ENCODE measurements around the gene GATA1.

The GATA1 gene

DNA sequence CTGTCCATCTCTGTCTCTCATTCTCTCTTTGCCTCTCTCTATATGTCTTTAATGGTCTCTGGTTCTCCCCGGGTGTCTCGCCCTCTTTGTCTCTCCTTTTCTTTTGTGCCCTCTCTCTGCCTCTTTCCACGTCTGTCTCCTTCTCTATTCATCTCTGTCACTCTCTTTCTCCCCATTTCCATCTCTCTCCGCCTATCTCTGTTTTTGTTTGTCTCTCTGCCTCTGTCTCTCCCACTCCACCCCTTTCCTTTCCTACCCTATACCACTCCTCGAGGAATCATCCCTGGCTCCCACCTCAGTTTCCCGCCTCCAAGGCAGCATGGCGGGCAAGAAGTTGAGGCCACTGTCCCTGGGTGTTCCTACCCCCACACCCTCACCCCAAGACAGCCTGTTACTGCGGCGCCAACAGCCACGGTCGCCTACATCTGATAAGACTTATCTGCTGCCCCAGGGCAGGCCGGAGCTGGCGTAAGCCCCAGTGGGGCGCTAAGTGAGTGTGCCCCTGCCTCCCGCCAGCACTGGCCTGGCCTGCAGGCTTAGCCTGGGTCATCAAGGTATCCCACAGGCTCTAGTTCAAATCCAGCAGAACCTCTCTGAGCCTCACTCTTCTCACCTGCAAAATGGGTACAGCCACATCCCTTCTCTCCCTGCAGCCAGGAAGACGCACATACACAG, 713 bp upstream of the GATA1 start:
- no peak for DNase-seq

GRCh38 chrX:48786825-48787504, 575 bp downstream of the GATA1 start:
- no peak for DNase-seq

DNA sequence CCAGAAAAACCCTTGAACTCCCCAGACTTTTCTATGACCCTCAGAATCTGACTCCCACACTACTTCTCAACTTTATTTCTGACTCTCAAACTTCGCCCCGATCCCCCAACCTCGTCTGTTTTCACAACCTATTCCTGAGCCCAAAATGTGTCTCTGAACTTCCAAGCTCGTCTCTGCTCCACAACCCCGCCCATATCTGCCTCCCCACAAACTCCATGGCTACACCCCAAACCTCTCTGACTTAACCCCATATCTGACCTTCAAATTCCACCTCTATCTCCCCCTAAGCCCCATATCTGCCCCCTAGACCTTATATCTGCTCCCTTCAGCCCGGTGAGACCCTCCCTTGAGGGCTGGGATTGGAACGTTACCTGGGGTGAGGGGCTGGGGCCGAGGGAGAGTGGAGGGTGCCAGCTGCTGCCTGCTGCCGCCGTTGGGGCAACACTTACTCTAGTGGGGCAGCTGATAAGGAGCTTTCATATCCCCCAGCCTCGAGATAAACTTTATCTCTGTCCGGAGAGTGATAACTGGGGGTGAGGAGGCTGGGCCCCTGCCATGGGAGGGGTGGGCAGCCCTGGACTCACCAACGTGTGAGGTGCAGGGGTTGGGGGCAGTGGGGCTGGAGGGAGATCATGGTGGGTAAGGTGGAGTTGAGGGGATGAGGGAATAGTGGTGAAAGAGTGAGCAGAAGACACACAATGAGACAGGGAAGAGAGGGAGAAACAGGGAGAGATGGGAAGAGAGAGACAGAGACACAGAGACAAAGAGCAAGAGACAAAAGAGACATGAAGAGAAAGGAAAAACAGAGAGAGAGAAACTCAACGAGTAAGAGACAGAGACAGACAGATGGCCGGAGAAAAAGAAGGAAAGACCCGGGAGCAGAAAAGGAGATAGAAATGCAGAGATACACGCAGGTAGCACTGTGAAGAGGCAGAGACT, 1.4 kb downstream of the GATA1 start:
- DNase-seq, result no peak

DNA sequence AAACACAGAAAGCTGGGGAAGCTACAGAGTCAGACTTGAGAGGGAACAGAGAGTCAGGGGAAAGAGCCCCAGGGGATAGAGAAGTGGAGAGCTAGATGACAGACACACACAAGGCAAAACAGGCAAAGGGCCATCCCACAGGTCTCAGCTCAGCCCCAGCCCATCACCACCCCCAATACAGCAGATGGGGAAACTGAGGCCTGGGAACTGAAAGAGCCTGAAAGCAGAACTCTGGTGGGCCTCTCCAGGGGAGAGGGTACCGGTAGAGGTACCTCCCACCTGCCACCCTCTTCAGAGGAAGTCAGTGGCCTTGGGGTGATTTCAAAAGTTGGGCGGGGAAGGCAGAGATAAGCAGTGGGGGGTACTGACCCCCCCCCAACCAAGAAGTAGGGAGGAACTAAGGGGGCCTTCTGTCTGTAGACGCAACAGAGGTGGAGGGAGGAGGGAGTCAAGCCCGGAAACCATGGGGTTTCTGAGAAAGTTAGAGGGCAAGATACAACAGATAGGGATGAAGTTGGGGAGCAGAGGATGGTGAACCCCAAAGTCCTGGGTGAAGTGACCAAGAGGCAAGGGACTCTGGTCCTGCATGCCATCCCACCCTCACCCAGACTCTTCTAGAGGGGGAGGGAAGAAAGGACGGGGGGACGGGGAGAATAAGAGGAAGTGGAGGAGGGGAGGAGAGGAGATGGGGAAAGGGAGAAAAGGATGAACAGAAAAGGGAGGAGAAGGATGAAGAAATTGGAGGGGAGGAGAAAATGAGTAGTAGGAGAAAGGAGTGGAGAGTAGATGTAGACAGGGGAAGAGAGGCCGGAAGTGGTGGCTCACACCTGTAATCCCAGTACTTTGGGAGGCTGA, 3.2 kb downstream of the GATA1 start:
- DNase-seq, result no peak

DNA sequence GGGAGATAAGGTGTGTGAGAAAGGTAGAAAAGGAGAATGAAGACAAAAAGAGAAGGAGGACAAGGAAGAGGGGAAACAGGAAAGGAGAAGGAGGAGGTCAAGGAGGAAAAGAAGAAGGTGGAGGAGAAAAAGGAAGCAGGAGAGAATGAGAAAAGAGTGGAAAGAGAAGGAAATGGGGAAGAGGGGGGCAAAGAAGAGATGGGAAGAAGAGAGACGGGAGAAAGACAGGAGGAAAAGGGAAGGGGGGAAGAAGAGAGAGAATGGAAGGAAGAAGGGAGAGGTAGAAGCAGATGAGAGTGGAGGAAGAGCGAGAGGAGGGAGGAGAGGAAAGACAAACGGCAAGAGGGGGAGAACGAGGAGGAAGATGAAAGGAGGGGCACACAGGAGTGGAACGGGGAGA, 4.1 kb downstream of the GATA1 start:
- no peak for DNase-seq

DNA sequence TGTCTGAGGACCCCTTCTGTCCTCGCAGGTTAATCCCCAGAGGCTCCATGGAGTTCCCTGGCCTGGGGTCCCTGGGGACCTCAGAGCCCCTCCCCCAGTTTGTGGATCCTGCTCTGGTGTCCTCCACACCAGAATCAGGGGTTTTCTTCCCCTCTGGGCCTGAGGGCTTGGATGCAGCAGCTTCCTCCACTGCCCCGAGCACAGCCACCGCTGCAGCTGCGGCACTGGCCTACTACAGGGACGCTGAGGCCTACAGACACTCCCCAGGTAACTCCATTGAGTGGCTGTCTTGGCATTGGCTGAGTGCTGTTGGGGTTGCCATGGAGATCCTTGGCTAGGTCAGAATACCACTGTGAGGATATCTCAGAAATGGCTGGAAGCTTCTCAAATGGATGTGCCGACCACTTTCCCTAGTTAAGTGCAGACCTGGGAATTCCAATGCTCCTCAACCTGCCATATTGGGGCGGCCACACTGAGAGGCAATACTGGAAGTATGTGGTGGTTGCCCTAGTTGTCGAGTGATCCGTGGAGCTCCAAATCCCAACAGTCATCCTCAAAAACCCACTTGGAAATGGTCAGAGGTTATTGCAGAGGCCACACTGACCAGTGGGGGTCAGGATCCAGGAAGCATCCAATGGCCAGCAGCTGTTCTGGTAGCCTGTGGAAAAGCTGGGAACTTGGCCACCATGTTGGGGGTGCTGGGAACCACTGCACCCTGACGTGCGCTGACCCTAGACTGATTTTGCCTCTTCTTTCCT, 4.9 kb downstream of the GATA1 start:
- DNase-seq, result no peak

DNA sequence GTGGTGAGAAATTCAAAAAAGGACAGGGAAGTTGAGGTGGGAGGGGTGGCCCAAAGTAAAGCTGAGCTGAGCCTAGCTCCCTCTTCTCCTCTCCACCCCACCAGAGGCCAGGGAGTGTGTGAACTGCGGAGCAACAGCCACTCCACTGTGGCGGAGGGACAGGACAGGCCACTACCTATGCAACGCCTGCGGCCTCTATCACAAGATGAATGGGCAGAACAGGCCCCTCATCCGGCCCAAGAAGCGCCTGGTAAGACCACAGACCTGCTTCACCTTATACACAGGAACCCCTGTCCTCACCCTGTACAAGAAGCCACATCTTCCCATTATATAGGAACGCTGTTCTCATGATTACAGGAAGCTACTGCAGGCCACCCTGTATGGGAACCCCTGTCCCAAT, 5.8 kb downstream of the GATA1 start:
- no peak for DNase-seq

GRCh38 chrX:48793935-48794334, 7.5 kb downstream of the GATA1 start:
- no peak for DNase-seq

DNA sequence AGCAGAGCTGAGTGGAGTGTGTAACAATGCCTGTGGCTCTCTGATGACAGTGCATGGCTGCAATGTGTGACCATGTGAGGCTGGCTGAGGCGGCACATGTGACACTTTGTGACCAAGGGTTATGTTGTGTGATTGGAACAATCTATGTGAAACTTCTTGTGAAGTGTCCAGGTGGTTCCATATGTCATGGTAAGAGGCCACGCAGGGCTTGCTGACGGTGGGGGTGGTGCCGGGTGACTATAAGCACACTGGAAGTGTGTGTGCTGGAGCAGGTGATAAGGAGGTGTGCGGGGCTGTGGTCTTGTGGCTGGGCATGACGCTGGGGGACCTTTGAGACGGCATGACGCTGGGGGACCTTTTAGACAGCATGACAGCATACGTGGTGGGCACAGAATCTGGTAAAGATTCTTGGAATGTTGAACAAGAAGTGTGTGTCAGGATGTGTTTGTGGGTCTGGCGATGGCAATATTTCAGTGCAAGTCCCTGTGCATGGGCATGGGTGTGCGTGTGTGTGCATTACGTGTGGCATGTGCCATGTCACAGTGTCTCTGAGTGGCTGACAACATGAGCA, 8.0 kb downstream of the GATA1 start:
- no peak for DNase-seq

DNA sequence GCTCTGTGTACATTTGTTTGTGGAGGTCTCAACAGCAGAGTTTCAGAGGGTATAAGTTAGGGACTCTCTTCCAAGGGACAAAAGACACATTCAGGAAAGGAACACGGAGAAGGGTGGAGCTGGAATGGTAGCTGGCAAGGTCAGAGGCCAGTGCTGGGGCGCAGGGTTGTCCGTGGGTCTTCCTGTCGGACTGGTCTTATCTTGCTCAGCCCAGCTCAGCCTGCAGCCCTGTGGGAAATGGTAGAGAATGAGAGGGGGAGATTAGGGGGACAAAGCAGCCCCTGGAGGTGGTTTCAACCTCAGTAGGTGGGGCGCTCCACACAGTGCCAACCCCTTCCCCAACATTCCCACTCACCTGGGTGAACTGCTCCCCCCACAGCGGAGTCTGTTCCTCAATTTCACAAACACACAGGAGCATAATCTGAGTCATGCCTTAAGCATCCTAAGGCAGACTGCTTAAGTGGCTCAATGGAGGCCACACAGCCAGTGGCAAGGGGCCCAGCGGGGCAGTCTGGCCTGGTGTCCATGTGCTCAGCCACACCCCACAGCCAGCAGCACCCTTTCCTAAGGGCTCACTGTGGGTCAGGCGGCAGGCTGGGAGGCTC, 8.6 kb downstream of the GATA1 start:
- no peak for DNase-seq

DNA sequence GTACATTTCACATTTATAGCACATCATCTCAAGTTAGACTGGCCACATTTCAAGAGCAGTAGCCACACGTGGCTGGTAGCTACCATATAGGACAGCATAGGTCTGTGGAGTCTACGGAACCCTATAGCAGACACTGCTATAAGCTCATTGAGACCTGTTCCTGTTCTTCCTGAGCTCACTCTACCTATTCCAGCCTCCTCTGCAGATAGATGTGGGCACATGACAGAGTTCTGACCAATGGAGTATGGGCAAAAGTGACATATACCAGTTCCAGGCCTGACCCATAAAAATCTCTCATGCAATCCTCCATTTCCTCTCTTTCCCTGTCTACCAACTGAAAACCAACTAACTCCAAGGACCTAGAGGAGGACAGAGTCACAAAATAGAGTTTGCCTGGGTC, 11.9 kb downstream of the GATA1 start:
- DNase-seq, result no peak

- no peak for DNase-seq
Measured at GRCh38 chrX:48800574-48801279, 14.3 kb downstream of the GATA1 start.

- peak; percentile 49 for DNase-seq
Measured at GRCh38 chrX:48801280-48802088, 15.1 kb downstream of the GATA1 start, which contains the start of gene HDAC6. Gene HDAC6, plus strand, starts transcription at chrX:48802067. Its CDS starts 626 bp downstream, at chrX:48802693.

DNA sequence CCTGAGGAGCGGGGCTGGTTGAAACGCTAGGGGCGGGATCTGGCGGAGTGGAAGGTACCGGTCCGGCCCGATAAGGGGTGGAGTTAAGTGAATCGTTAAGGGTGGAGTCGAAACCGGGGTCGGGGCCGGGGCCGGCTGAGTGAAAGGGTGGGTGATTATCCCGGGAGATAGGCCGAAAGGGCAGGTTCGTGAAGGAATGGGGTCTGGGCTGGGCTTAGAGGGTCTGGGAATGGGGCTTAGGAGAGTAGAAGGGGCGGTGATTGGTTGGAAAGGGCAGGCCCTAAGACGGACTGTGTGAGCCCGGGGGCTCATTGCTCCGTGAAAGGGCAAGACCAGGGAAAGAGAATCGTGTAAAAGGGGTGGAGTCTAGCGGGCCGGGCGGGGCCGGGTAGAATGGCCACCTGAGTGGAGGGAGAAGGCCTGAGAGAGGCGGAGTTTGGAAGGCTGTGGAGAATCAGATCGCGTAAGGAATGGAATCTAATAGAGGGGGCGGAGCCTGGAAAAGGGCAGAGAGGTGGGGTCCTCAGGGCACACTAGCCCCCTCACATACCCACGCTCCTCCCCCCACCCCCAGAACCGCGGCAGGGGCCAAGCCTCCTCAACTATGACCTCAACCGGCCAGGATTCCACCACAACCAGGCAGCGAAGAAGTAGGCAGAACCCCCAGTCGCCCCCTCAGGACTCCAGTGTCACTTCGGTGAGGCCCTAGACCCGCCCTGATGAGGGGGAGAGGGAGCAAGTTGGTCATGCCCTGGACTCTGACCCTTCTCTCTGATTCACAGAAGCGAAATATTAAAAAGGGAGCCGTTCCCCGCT, 15.9 kb downstream of the GATA1 start:
- DNase-seq, result no peak

- no peak for DNase-seq
Measured at GRCh38 chrX:48802905-48803200, 16.5 kb downstream of the GATA1 start.

GRCh38 chrX:48806081-48806480, 19.7 kb downstream of the GATA1 start:
- DNase-seq, result no peak

- no peak for DNase-seq
Measured at GRCh38 chrX:48813644-48814043, 27.3 kb downstream of the GATA1 start.

- no peak for DNase-seq
Measured at GRCh38 chrX:48814722-48815121, 28.3 kb downstream of the GATA1 start.

DNA sequence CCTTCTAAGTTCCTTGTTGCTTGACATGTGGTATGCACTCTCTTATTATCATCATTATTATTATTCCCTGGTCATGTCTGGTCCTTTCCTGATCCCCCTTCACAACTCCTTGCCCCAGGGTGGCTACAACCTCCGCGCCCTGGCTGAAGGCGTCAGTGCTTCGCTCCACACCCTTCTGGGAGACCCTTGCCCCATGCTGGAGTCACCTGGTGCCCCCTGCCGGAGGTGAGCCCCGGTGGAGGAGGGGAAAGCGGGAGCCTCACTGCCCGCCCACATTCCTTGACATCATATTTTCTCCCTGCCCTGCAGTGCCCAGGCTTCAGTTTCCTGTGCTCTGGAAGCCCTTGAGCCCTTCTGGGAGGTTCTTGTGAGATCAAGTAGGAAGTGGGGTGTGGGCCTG, 28.9 kb downstream of the GATA1 start:
- DNase-seq, result no peak
